Activated CD4-positive, alpha-beta T cell treated with anti-CD3 and anti-CD28 coated beads, Interleukin-2, amount 10 ng/mL, durations not matched to agents 7 days and 5 days (primary cell): Measurements from ENCODE around the gene NMUR1. TPM values are rescaled to one million over a fixed set of nuclear protein-coding genes. Genes with fewer than 3 reads are reported as not detected.

Source experiments
- total RNA-seq, 2 experiments: library from RNA; stranded (reverse); gene quantifications; one replicate each; pipeline ENCODE4 v1.2.3, GENCODE V29; 2021

Gene NMUR1
- total RNA-seq, 2 experiments from 2014 or later = 0.47 to 0.60 TPM

Other genes with a start within 250 kb of the NMUR1 start
- gene B3GNT7, start 134.7 kb downstream of the NMUR1 start, total RNA-seq = not detected
- gene NCL, start 66.0 kb downstream of the NMUR1 start, total RNA-seq = 100 to 1,000 TPM; 542 to 599 TPM
- not detected for gene TEX44, start 62.4 kb upstream of the NMUR1 start, total RNA-seq
- 1,000 to 10,000 TPM; 1,700 to 2,208 TPM for gene PTMA, start 178.1 kb upstream of the NMUR1 start, total RNA-seq